Effector memory CD8-positive, alpha-beta T cell (primary cell): Measurements from ENCODE around the gene ARAP2.

Experiments
- ATAC-seq: fragments of 150-1000 bp; cut with Tn5 transposase; replicated peaks from 2 replicates; pipeline ENCODE4 v1.10.0; 2021; ENCODE audit warnings: mild to moderate bottlenecking, moderate library complexity
- DNase-seq, 3 experiments: peaks; one replicate each; pipeline ENCODE4 v3.0.0; 2021
- H3K27ac Mint-ChIP-seq, 2 donors: one replicate each; pipeline ENCODE4 v1.8.0; 2022; ENCODE audit warnings: mild to moderate bottlenecking in 2 of 2, mixed read lengths in 2 of 2, moderate library complexity in 2 of 2
- H3K27me3 Mint-ChIP-seq, 2 donors: one replicate each; pipeline ENCODE4 v1.8.0; 2022; ENCODE audit warnings: mixed read lengths in 2 of 2
- H3K36me3 Mint-ChIP-seq: one replicate; pipeline ENCODE4 v1.8.0; 2022; ENCODE audit warnings: mild to moderate bottlenecking, moderate library complexity, mixed read lengths; ENCODE audit not compliant: insufficient read depth
- H3K4me1 Mint-ChIP-seq, 2 donors: one replicate each; pipeline ENCODE4 v1.8.0; 2022; ENCODE audit warnings: low read depth in 2 of 2, mixed read lengths in 2 of 2
- H3K4me3 Mint-ChIP-seq, 2 donors: one replicate each; pipeline ENCODE4 v1.8.0; 2022; ENCODE audit warnings: mild to moderate bottlenecking in 2 of 2, mixed read lengths in 2 of 2, moderate library complexity in 2 of 2
- H3K9me3 Mint-ChIP-seq, 2 donors: one replicate each; pipeline ENCODE4 v1.8.0; 2022; ENCODE audit warnings: mixed read lengths in 2 of 2

The ARAP2 gene

GRCh38 chr4:36043241-36043640 is 201.1 kb downstream of the ARAP2 start:
- Mint-ChIP-seq H3K4me3 (no peak overlapping the region), H3K4me1 (no peaks in the 10 kb centered on the region), H3K36me3 (no peaks in the 10 kb centered on the region), H3K27me3 (no peaks in the 10 kb centered on the region), H3K27ac (no peak overlapping the region), H3K9me3 (peaks cover 0 to 2% of the 10 kb centered on the region in 2 donors)
- ATAC-seq, result no peak
- no peak for DNase-seq

GRCh38 chr4:36042122-36042970 is 202.0 kb downstream of the ARAP2 start:
- Mint-ChIP-seq H3K4me1 (no peaks in the 10 kb centered on the region), H3K36me3 (no peaks in the 10 kb centered on the region), H3K27ac (no peak overlapping the region), H3K27me3 (no peaks in the 10 kb centered on the region), H3K9me3 (peaks cover 0 to 2% of the 10 kb centered on the region in 2 donors), H3K4me3 (no peak overlapping the region)
- DNase-seq (no peak), ATAC-seq (no peak)

- Mint-ChIP-seq H3K36me3 (no peaks in the 10 kb centered on the region), H3K27me3 (no peaks in the 10 kb centered on the region), H3K27ac (no peak overlapping the region), H3K4me3 (no peak overlapping the region), H3K9me3 (peaks cover 0 to 2% of the 10 kb centered on the region in 2 donors), H3K4me1 (no peaks in the 10 kb centered on the region)
- DNase-seq (no peak), ATAC-seq (no peak)
Measured at GRCh38 chr4:36041340-36041739, 203.0 kb downstream of the ARAP2 start.

- no peaks in the 10 kb centered on the region for H3K36me3 Mint-ChIP-seq
- no peaks in the 10 kb centered on the region for H3K4me1 Mint-ChIP-seq
- DNase-seq, result no peak
- no peak for ATAC-seq
- no peaks in the 10 kb centered on the region for H3K27me3 Mint-ChIP-seq
- peaks cover 0 to 2% of the 10 kb centered on the region in 2 donors for H3K9me3 Mint-ChIP-seq
- no peak overlapping the region for H3K27ac Mint-ChIP-seq
- H3K4me3 Mint-ChIP-seq, result no peak overlapping the region
Measured at GRCh38 chr4:36039026-36039425, 205.3 kb downstream of the ARAP2 start.

GRCh38 chr4:36038491-36038890 is 205.8 kb downstream of the ARAP2 start:
- no peaks in the 10 kb centered on the region for H3K4me1 Mint-ChIP-seq
- no peak for ATAC-seq
- no peak overlapping the region for H3K27ac Mint-ChIP-seq
- no peak overlapping the region for H3K4me3 Mint-ChIP-seq
- DNase-seq, result no peak
- H3K36me3 Mint-ChIP-seq, result no peaks in the 10 kb centered on the region
- peaks cover 0 to 2% of the 10 kb centered on the region in 2 donors for H3K9me3 Mint-ChIP-seq
- no peaks in the 10 kb centered on the region for H3K27me3 Mint-ChIP-seq

- H3K4me1 Mint-ChIP-seq, result no peaks in the 10 kb centered on the region
- peaks cover 0 to 6% of the 10 kb centered on the region in 2 donors for H3K9me3 Mint-ChIP-seq
Measured at GRCh38 chr4:36037127-36037526, 207.2 kb downstream of the ARAP2 start.

GRCh38 chr4:36029951-36030350 is 214.4 kb downstream of the ARAP2 start:
- peak overlapping the region in 1 of 2 donors; percentile 19 for H3K27ac Mint-ChIP-seq
- no peaks in the 10 kb centered on the region for H3K27me3 Mint-ChIP-seq
- no peaks in the 10 kb centered on the region for H3K36me3 Mint-ChIP-seq
- H3K4me1 Mint-ChIP-seq, result no peaks in the 10 kb centered on the region
- DNase-seq (no peak), ATAC-seq (no peak)
- no peak overlapping the region for H3K4me3 Mint-ChIP-seq
- peaks cover 0 to 4% of the 10 kb centered on the region in 2 donors for H3K9me3 Mint-ChIP-seq

More at GRCh38 chr4:36037127-36037526, 207.2 kb downstream of the ARAP2 start:
- ATAC-seq (no peak), DNase-seq (no peak)
- Mint-ChIP-seq H3K27ac (no peak overlapping the region), H3K4me3 (no peak overlapping the region), H3K27me3 (no peaks in the 10 kb centered on the region), H3K36me3 (no peaks in the 10 kb centered on the region)

GRCh38 chr4:36027203-36027602 is 217.1 kb downstream of the ARAP2 start:
- no peak for ATAC-seq
- Mint-ChIP-seq H3K27me3 (no peaks in the 10 kb centered on the region), H3K36me3 (no peaks in the 10 kb centered on the region), H3K9me3 (no peaks in the 10 kb centered on the region), H3K4me1 (no peaks in the 10 kb centered on the region), H3K4me3 (no peak overlapping the region), H3K27ac (no peak overlapping the region)
- DNase-seq, result no peak

- DNase-seq, result no peak
- Mint-ChIP-seq H3K27me3 (no peaks in the 10 kb centered on the region), H3K9me3 (no peaks in the 10 kb centered on the region), H3K4me3 (no peak overlapping the region), H3K27ac (no peak overlapping the region), H3K4me1 (no peaks in the 10 kb centered on the region), H3K36me3 (no peaks in the 10 kb centered on the region)
- no peak for ATAC-seq
Measured at GRCh38 chr4:36026348-36026880, 217.9 kb downstream of the ARAP2 start.

- Mint-ChIP-seq H3K36me3 (no peaks in the 10 kb centered on the region), H3K4me1 (no peaks in the 10 kb centered on the region), H3K27ac (no peak overlapping the region), H3K4me3 (no peak overlapping the region), H3K27me3 (no peaks in the 10 kb centered on the region), H3K9me3 (no peaks in the 10 kb centered on the region)
- no peak for ATAC-seq
- DNase-seq, result no peak
Measured at GRCh38 chr4:36024901-36025660, 219.2 kb downstream of the ARAP2 start.

- Mint-ChIP-seq H3K9me3 (no peaks in the 10 kb centered on the region), H3K36me3 (no peaks in the 10 kb centered on the region), H3K27ac (no peak overlapping the region), H3K4me1 (no peaks in the 10 kb centered on the region), H3K4me3 (no peak overlapping the region), H3K27me3 (no peaks in the 10 kb centered on the region)
- DNase-seq (no peak), ATAC-seq (no peak)
Measured at GRCh38 chr4:36020351-36020750, 224.0 kb downstream of the ARAP2 start.
